Lower leg skin (tissue), 4 donors: ENCODE results near the gene PIRT. TPM values are rescaled to one million over a fixed set of nuclear protein-coding genes. Genes with fewer than 3 reads are reported as not detected.

ENCODE experiments used
- DNase-seq, 2 donors: peaks; one replicate each; pipeline ENCODE4 v3.0.0-alpha.2; 2019; ENCODE audit warnings: low spot score in 2 of 2
- H3K4me3 ChIP-seq: fragments of 200-600 bp; sonication (generic); 2 replicates; pipeline ENCODE4 v1.5.1; 2017; ENCODE audit warnings: mild to moderate bottlenecking, low read depth; ENCODE audit not compliant: poor library complexity, severe bottlenecking
- CTCF ChIP-seq, 3 donors: fragments of 450-650 bp; IDR thresholded peaks; one replicate each; pipeline ENCODE4 v1.5.1; 2016; ENCODE audit warnings: antibody characterized with exemption in 3 of 3, mild to moderate bottlenecking in 3 of 3, moderate library complexity in 2 of 3
- POLR2A ChIP-seq, 2 donors: fragments of 450-650 bp; IDR thresholded peaks; one replicate each; pipeline ENCODE4 v1.6.1; 2016 to 2017; ENCODE audit warnings: antibody characterized with exemption in 2 of 2, mild to moderate bottlenecking in 1 of 2, moderate library complexity in 1 of 2
- WGBS, 2 donors: methylation state at CpG; one replicate each; pipeline ENCODE4 v1.1.5; 2018; 5-methylcytosine and 5-hydroxymethylcytosine counted together
- intact Hi-C: fragments of 100-400 bp; cut with DNase I; formaldehyde crosslinking; loops from one replicate; pipeline ENCODE4 v1.15.0; 2023; ENCODE audit warnings: low total_unique reads
- total RNA-seq, 4 donors: library from RNA; depleted of rRNA; stranded (reverse); fragments of >200 nt; gene quantifications; one replicate each; pipeline ENCODE4 v1.1.0, GENCODE V29; 2016

Gene PIRT
- total RNA-seq, 4 donors from 2014 or later: 0.06 to 0.42 TPM; not detected in 2

- no peak for DNase-seq
- no peak overlapping the region for H3K4me3 ChIP-seq
These were observed 1.7 kb downstream of the PIRT start for GRCh38 chr17:10836145-10836544.

DNA sequence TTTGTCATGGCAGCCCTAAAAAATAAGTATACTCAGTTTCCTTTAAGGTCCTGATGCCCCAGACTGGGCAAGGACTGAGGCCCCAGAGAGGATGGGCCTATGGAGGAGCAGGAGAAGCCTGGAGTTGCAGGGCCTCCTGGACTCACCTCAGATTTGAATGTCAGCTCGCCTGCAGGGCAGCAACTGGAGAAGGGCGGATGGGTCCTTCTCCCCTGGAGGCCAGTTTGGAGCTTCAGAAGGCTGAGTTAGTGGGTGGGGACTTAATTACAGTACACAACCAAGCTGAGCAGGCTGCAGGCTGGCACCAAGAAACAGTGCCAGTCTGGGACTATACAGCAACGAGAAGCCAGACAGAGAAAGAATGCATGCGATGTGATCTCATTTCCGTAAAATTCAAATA, 6.2 kb downstream of the PIRT start:
- no peak for DNase-seq
- TF ChIP-seq CTCF (IDR thresholded peaks at IDR 0.05): no peak
- TF ChIP-seq POLR2A (IDR thresholded peaks at IDR 0.05): no peak
- 76 to 78% methylated on average over 5 of the region's 5 CpGs for WGBS, 2 donors

More at GRCh38 chr17:10836145-10836544, 1.7 kb downstream of the PIRT start:
- intact Hi-C loops: loop anchor here (5.0 kb wide), 1 partner anchor 79 kb away; no protein-coding TSS in a partner anchor
- TF ChIP-seq POLR2A (IDR thresholded peaks at IDR 0.05): no peak
- no peak for TF ChIP-seq CTCF (IDR thresholded peaks at IDR 0.05)
- WGBS, 2 donors: 88 to 89% methylated on average over 7 of the region's 7 CpGs

GRCh38 chr17:10827898-10828552, 9.9 kb downstream of the PIRT start:
- no peak overlapping the region for H3K4me3 ChIP-seq
- TF ChIP-seq POLR2A (IDR thresholded peaks at IDR 0.05) (no peak), CTCF (IDR thresholded peaks at IDR 0.05) (no peak)
- DNase-seq: no peak
- intact Hi-C loops: no loop called here
- 81 to 84% methylated on average over 5 of the region's 5 CpGs for WGBS, 2 donors

More for the DNA sequence above, 6.2 kb downstream of the PIRT start:
- no peak overlapping the region for H3K4me3 ChIP-seq
- intact Hi-C loops: no loop called here

GRCh38 chr17:10824874-10825273, 13.0 kb downstream of the PIRT start:
- intact Hi-C loops: no loop called here
- TF ChIP-seq CTCF (IDR thresholded peaks at IDR 0.05): no peak
- no peak for TF ChIP-seq POLR2A (IDR thresholded peaks at IDR 0.05)
- no peak for DNase-seq
- no peak overlapping the region for H3K4me3 ChIP-seq
- 83 to 84% methylated on average over 7 of the region's 7 CpGs for WGBS, 2 donors

DNA sequence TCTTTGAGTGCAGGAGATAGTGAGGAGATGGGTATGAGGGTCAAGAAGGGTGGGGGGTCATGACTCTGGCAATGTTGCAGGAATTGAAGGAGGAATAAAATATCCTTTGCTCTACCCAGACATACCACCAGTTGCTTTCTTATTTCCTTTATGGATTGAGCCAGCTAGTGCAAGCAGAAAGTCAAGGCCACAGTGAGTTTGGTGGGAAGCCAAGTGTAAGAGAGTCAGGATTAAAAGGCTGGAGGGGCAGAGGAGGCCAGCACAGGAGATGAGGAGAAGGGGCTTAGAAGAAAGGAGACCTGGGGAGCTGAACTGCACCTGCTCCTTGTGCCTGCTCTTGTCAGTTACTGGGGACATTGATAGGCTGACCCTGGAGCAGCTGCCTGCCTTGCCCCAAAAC, 16.1 kb downstream of the PIRT start:
- no peak overlapping the region for H3K4me3 ChIP-seq
- no peak for DNase-seq
- intact Hi-C loops: no loop called here
- TF ChIP-seq CTCF (IDR thresholded peaks at IDR 0.05): no peak
- no peak for TF ChIP-seq POLR2A (IDR thresholded peaks at IDR 0.05)

GRCh38 chr17:10821054-10821453, 16.8 kb downstream of the PIRT start:
- 56 to 58% methylated on average over 4 of the region's 4 CpGs for WGBS, 2 donors
- intact Hi-C loops: no loop called here
- no peak overlapping the region for H3K4me3 ChIP-seq
- DNase-seq: no peak
- TF ChIP-seq POLR2A (IDR thresholded peaks at IDR 0.05) (no peak), CTCF (IDR thresholded peaks at IDR 0.05) (no peak)
